Heart left ventricle (tissue), 16 donors: ENCODE measurements around the gene UPP1. TPM values are rescaled to one million over a fixed set of nuclear protein-coding genes. Genes with fewer than 3 reads are reported as not detected.

Experiments
- ATAC-seq, 4 donors: fragments of 200-7000 bp; cut with Tn5 transposase; one replicate each; pipeline ENCODE4 v1.9.1; 2020 to 2022; ENCODE audit warnings: moderate library complexity in 4 of 4, mild to moderate bottlenecking in 3 of 4, moderate number of reproducible peaks in 1 of 4
- DNase-seq, 5 donors: peaks; one replicate each; pipeline ENCODE4 v3.0.0-alpha.2; 2020
- H3K27ac ChIP-seq, 12 donors: fragments of 200-600 bp; sonication (generic) in 4 of 12; one replicate each; pipeline versions ENCODE4 v1.5.0 to v1.8.0; 2016 to 2022; ENCODE audit warnings: mild to moderate bottlenecking in 2 of 12
- H3K27me3 ChIP-seq, 9 donors: fragments of 200-600 bp; sonication (generic) in 2 of 9; one replicate each; pipeline versions ENCODE4 v1.5.1 to v1.8.0; 2016 to 2022; ENCODE audit warnings: mild to moderate bottlenecking in 3 of 9
- H3K36me3 ChIP-seq, 9 donors: fragments of 200-600 bp; sonication (generic) in 2 of 9; one replicate each; pipeline versions ENCODE4 v1.5.0 to v1.8.0; 2018 to 2022; ENCODE audit warnings: mild to moderate bottlenecking in 2 of 9
- H3K4me1 ChIP-seq, 12 donors: fragments of 200-600 bp; sonication (generic) in 4 of 12; one replicate each; pipeline versions ENCODE4 v1.5.0 to v1.8.0; 2016 to 2022; ENCODE audit warnings: mild to moderate bottlenecking in 3 of 12
- H3K4me3 ChIP-seq, 12 donors: fragments of 200-600 bp; sonication (generic) in 4 of 12; one replicate each; pipeline versions ENCODE4 v1.5.0 to v1.8.0; 2017 to 2022; ENCODE audit warnings: mild to moderate bottlenecking in 9 of 12, moderate library complexity in 4 of 12
- H3K9me3 ChIP-seq, 12 donors: fragments of 200-600 bp; sonication (generic) in 4 of 12; one replicate each; pipeline versions ENCODE4 v1.5.0 to v1.8.0; 2016 to 2022; ENCODE audit warnings: mild to moderate bottlenecking in 1 of 12
- POLR2A ChIP-seq, 2 donors: fragments of 450-650 bp; IDR thresholded peaks; one replicate each; pipeline ENCODE4 v1.6.1; 2017; ENCODE audit warnings: antibody characterized with exemption in 2 of 2, mild to moderate bottlenecking in 2 of 2, moderate library complexity in 2 of 2
- WGBS, 4 donors: extraction: QIAGEN DNeasy Blood & Tissue Kit in 2 of 4; methylation state at CpG; one replicate each; pipeline versions ENCODE4 v1.1.5 to v1.1.7; 2013 to 2018; 5-methylcytosine and 5-hydroxymethylcytosine counted together
- intact Hi-C, 10 donors: fragments of 100-400 bp; cut with DNase I; formaldehyde crosslinking; loops; one replicate each; pipeline versions ENCODE4 v1.11.1 to v1.14.2; 2022
- polyA plus RNA-seq, 2 donors: library from polyadenylated mRNA; stranded (reverse); fragments of 200-250 nt; gene quantifications; one replicate each; pipeline ENCODE4 v1.2.3, GENCODE V29; 2013
- total RNA-seq, 9 donors: library from RNA; depleted of rRNA in 2 of 9; stranded (reverse); fragments of >200 nt in 2 of 9; fragmentation: NEBNext Ultra II Directional in 3 of 9; extraction: Animal tissue kit (Norgen Biotek cat#: 25700) in 3 of 9; gene quantifications; one replicate each; pipeline versions ENCODE4 v1.1.0 to v1.2.4, GENCODE V29; 2016 to 2023
- TF ChIP-seq, protein P1 (sequence below), 12 donors: fragments of 200-600 bp; sonication (generic) in 4 of 12; IDR thresholded peaks; one replicate each; pipeline versions ENCODE4 v1.5.0 to v1.8.0; 2018 to 2022; ENCODE audit warnings: antibody characterized with exemption in 12 of 12, mild to moderate bottlenecking in 5 of 12
- donor health status: ischemic (EF 13 %, LVEDD 7.1; RV severe dilation, severe dysfunction).
- donor health status: healthy with polysubstance abuse.
- donor health status: DM: no; HTN: yes; CAD: no.
- donor health status: DM: no; HTN: no; CAD: no.
- donor health status: ischemic (EF 25% LVEDD 6.9; RV normal size, moderate dysfunction).
- donor health status: ischemic (EF 25% LVEDD 5.7; RV mildly dilated, moderate dysfunction).
- donor health status: healthy.
- donor health status: DM: yes; HTN: yes; CAD: no.
- donor health status: ischemic (EF 35%, LVEDD 5.7; RV mildly dilated, moderate dysfunction).
- donor health status: nonischemic (EF 11% LVEDD 7.7; RV severe dilation, severe dysfunction).
- donor health status: DM: yes; HTN: yes; CAD: no.
- donor health status: PGD.
- donor health status: ischemic (EF 29% LVEDD 5.4; RV normal size, mild dysfunction).
- donor health status: nonischemic (EF 23%, LVEDD 6.1; RV moderate dilation, normal function).

UPP1 gene
- total and polyA plus RNA-seq, 11 donors: 5.8 to 33.2 (median 18.8) TPM

DNA sequence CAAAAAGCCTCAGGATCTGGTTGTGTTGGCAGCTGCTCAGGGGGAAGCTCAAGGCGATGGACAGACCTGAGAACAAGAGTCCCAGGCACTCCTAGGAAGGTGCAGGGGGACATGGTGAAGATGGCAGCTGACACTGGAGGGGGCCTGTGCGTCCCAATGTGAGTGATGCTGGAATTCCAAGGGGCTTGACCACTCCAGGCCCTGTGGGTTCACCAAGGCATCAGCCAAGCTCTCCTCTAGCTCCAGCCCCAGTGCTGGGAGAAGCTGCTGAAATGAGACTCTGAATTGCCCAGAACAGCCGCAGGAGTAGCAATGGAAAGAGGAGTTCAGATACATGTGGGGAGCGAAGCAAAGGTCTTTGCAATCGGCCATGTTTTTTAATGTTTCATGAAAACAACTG lies 16.0 kb downstream of the UPP1 start:
- no peaks in the 10 kb centered on the region for H3K27me3 ChIP-seq
- intact Hi-C loops: loop anchor here in 3 of 10 donors (5.0 to 10.0 kb wide), 3 partner anchors 68 to 310 kb away; partner anchors contain the start of genes C7orf57 (in 1 of the 3) and PKD1L1 (in 1 of the 3)
- DNase-seq (no peak), ATAC-seq (no peak)
- H3K4me1 ChIP-seq: peaks cover 0 to 7% (median 0%) of the 10 kb centered on the region in 12 donors
- peaks cover 0 to 99% (median 79%) of the 10 kb centered on the region in 9 donors for H3K36me3 ChIP-seq
- H3K27ac ChIP-seq: no peak overlapping the region
- no peaks in the 10 kb centered on the region for H3K9me3 ChIP-seq
- H3K4me3 ChIP-seq: no peak overlapping the region
- TF ChIP-seq POLR2A (IDR thresholded peaks at IDR 0.05): no peak
- TF ChIP-seq, protein P1, sequence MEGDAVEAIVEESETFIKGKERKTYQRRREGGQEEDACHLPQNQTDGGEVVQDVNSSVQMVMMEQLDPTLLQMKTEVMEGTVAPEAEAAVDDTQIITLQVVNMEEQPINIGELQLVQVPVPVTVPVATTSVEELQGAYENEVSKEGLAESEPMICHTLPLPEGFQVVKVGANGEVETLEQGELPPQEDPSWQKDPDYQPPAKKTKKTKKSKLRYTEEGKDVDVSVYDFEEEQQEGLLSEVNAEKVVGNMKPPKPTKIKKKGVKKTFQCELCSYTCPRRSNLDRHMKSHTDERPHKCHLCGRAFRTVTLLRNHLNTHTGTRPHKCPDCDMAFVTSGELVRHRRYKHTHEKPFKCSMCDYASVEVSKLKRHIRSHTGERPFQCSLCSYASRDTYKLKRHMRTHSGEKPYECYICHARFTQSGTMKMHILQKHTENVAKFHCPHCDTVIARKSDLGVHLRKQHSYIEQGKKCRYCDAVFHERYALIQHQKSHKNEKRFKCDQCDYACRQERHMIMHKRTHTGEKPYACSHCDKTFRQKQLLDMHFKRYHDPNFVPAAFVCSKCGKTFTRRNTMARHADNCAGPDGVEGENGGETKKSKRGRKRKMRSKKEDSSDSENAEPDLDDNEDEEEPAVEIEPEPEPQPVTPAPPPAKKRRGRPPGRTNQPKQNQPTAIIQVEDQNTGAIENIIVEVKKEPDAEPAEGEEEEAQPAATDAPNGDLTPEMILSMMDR (IDR thresholded peaks at IDR 0.05): no peak
- 92 to 99% (median 96%) methylated on average over 5 of the region's 5 CpGs for WGBS, 4 donors

DNA sequence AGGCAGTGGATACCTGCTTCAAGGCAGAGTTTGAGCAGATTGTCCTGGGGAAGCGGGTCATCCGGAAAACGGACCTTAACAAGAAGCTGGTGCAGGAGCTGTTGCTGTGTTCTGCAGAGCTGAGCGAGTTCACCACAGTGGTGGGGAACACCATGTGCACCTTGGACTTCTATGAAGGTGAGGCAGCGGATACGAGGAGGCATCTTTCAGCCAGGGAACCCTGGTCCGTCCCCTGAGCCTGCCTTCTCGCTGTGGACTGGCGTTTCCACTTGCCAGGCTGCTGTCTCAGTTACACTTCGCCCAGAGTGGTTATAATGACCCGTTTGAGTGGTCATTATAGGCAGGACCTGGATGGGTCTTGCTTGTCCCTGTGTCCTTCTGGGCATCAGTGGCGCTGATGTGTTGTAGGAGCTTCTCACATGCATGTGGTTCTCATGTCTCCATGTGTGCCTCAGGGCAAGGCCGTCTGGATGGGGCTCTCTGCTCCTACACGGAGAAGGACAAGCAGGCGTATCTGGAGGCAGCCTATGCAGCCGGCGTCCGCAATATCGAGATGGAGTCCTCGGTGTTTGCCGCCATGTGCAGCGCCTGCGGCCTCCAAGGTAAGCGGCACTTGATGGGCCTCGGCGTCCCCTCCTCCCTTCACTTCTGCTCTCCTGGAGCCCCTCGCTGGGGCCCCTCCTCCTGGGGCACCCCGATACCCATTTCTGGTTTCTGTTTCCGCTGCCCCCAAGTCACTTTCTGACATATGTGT lies 18.0 kb downstream of the UPP1 start:
- no peak for ATAC-seq
- Histone ChIP-seq H3K9me3 (no peaks in the 10 kb centered on the region), H3K4me1 (peaks cover 0 to 7% (median 0%) of the 10 kb centered on the region in 12 donors), H3K4me3 (no peak overlapping the region), H3K27ac (no peak overlapping the region), H3K27me3 (no peaks in the 10 kb centered on the region), H3K36me3 (peaks cover 0 to 79% (median 66%) of the 10 kb centered on the region in 9 donors)
- DNase-seq: no peak
- WGBS, 4 donors: 93 to 96% (median 95%) methylated on average over 29 of the region's 29 CpGs
- no peak for TF ChIP-seq POLR2A (IDR thresholded peaks at IDR 0.05)
- TF ChIP-seq, protein P1 (IDR thresholded peaks at IDR 0.05): no peak
- intact Hi-C loops: loop anchor here in 3 of 10 donors (5.0 to 10.0 kb wide), 3 partner anchors 70 to 312 kb away; partner anchors contain the start of genes C7orf57 (in 1 of the 3) and PKD1L1 (in 1 of the 3)

- H3K9me3 ChIP-seq: no peaks in the 10 kb centered on the region
- intact Hi-C loops: loop anchor here in 6 of 10 donors (2.0 to 10.0 kb wide), 5 partner anchors 71 to 313 kb away; partner anchors contain the start of genes C7orf57 (in 1 of the 6) and PKD1L1 (in 1 of the 6)
- no peak overlapping the region for H3K4me3 ChIP-seq
- no peak overlapping the region for H3K27ac ChIP-seq
- WGBS, 4 donors: 90 to 94% (median 90%) methylated on average over 9 to 18 of the region's 18 CpGs
- peaks cover 0 to 7% (median 0%) of the 10 kb centered on the region in 12 donors for H3K4me1 ChIP-seq
- ATAC-seq: no peak
- H3K27me3 ChIP-seq: no peaks in the 10 kb centered on the region
- peaks cover 0 to 70% (median 57%) of the 10 kb centered on the region in 9 donors for H3K36me3 ChIP-seq
- no peak for TF ChIP-seq POLR2A (IDR thresholded peaks at IDR 0.05)
- TF ChIP-seq, protein P1 (IDR thresholded peaks at IDR 0.05): no peak
- no peak for DNase-seq
These were observed 18.9 kb downstream of the UPP1 start for GRCh38 chr7:48107926-48108472.
